Measurements from ENCODE around the gene RMC1. TPM values are rescaled to one million over a fixed set of nuclear protein-coding genes. Genes with fewer than 3 reads are reported as not detected.
"Not testable (repeated sequence)": the region's sequence is repeated elsewhere in the genome, so short reads cannot be mapped to it uniquely, and the experiment has no call there.

The RMC1 gene
- total RNA-seq, 1 donor from 2014 or later, result 18.8 TPM

DNA sequence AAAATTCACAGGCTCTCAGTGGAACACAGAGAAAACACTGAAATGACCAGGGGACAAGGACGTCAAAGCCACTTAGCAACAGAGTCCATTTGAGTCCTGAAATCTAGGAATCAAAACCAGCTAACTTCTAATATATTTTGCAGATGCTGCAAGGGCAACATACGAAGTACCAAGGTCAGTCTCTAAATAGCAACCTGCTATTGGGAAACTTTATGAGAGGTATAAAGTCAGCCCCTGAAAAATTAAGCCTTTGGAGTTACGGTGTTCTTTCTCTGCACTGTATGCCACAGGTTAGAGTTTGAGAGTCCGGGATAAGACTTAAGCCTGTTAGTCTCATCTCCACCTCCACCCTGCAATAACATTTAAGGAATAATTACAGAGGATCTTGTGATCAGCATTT, 69.7 kb downstream of the RMC1 start:
- H3K9me3 Mint-ChIP-seq, result no peaks in the 10 kb centered on the region
- no peak for DNase-seq (ENCODE audit: low spot score in 2 of 2, unreplicated experiment in 2 of 2)
- peaks cover 20% of the 10 kb centered on the region for H3K36me3 Mint-ChIP-seq
- TF ChIP-seq CTCF (IDR thresholded peaks at IDR 0.05; ENCODE audit: unreplicated experiment), result no peak
- H3K4me1 Mint-ChIP-seq, result peaks cover 29% of the 10 kb centered on the region
- H3K27ac Mint-ChIP-seq, result no peak overlapping the region
- H3K27me3 Mint-ChIP-seq (ENCODE audit: low read depth), result no peaks in the 10 kb centered on the region
- H3K4me3 Mint-ChIP-seq, result no peak overlapping the region

DNA sequence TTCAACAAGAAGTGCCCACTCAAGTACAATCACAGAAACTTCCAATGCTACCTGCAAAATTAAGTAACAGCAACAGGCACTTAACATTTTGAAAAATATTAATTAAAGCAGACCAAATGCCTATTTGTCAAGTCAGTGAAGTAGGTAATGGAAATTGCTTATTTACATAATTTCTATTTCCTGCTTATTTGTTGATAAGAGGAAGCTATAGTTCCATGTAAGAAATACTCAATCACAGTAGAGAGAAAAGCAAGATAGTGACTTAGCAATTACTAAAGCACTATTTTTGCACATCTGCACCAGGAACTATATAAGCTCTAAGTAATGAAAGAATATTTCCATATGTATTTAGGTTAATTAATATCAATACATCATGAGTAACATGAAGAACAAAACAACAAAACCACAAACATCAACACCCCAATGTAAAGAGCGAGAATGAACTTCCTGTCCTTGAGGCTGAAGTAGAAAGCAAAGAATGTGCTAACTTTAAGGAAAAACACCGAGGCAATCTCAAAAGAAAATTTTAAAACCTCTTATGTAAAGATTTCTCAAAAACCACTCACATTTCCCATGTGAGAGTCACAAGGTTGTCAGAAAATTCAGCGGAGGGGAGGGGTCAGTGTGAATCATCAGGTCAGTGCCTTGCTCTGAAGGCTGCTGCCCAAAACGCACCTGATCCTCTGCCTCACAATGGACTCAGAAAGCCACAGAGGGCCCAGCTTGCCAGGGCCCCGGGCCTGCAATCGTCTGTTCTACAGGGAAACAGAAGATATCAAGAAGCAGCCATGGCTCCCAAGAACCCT, 70.5 kb downstream of the RMC1 start:
- Mint-ChIP-seq H3K9me3 (no peaks in the 10 kb centered on the region), H3K27ac (peak overlapping the region; percentile 5), H3K4me3 (no peak overlapping the region), H3K36me3 (peaks cover 18% of the 10 kb centered on the region), H3K4me1 (peaks cover 23% of the 10 kb centered on the region), H3K27me3 (ENCODE audit: low read depth) (no peaks in the 10 kb centered on the region)
- no peak for TF ChIP-seq CTCF (IDR thresholded peaks at IDR 0.05; ENCODE audit: unreplicated experiment)
- no peak for DNase-seq (ENCODE audit: low spot score in 2 of 2, unreplicated experiment in 2 of 2)

GRCh38 chr18:23574611-23575308, 71.4 kb downstream of the RMC1 start:
- no peaks in the 10 kb centered on the region for H3K9me3 Mint-ChIP-seq

DNA sequence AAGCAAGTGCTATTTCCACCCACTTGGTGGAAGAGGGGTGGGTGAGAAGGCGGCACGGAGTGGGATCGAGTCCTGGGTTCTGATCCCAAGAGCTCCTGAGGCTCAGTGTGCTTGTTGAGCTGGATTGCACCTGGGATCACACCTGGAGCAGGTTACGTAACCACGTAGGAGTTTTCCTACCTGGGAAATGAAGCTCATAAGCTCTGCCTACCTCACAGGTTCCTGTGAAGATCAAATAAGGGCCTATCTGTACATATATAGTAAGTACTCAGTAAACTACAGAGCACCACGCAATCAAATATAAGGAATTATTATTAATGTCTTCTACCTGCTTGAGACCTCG, 72.0 kb downstream of the RMC1 start:
- no peak for TF ChIP-seq CTCF (IDR thresholded peaks at IDR 0.05; ENCODE audit: unreplicated experiment)
- DNase-seq (ENCODE audit: low spot score in 2 of 2, unreplicated experiment in 2 of 2), result no peak
- H3K4me1 Mint-ChIP-seq, result peaks cover 19% of the 10 kb centered on the region
- H3K27me3 Mint-ChIP-seq (ENCODE audit: low read depth), result no peaks in the 10 kb centered on the region
- H3K9me3 Mint-ChIP-seq, result no peaks in the 10 kb centered on the region
- H3K4me3 Mint-ChIP-seq, result no peak overlapping the region
- H3K27ac Mint-ChIP-seq, result no peak overlapping the region
- H3K36me3 Mint-ChIP-seq, result peaks cover 12% of the 10 kb centered on the region

More at GRCh38 chr18:23574611-23575308, 71.4 kb downstream of the RMC1 start:
- peaks cover 19% of the 10 kb centered on the region for H3K4me1 Mint-ChIP-seq
- H3K4me3 Mint-ChIP-seq, result no peak overlapping the region
- DNase-seq (ENCODE audit: low spot score in 2 of 2, unreplicated experiment in 2 of 2), result no peak
- H3K36me3 Mint-ChIP-seq, result peaks cover 13% of the 10 kb centered on the region
- no peak for TF ChIP-seq CTCF (IDR thresholded peaks at IDR 0.05; ENCODE audit: unreplicated experiment)
- H3K27ac Mint-ChIP-seq, result no peak overlapping the region
- no peaks in the 10 kb centered on the region for H3K27me3 Mint-ChIP-seq (ENCODE audit: low read depth)

DNA sequence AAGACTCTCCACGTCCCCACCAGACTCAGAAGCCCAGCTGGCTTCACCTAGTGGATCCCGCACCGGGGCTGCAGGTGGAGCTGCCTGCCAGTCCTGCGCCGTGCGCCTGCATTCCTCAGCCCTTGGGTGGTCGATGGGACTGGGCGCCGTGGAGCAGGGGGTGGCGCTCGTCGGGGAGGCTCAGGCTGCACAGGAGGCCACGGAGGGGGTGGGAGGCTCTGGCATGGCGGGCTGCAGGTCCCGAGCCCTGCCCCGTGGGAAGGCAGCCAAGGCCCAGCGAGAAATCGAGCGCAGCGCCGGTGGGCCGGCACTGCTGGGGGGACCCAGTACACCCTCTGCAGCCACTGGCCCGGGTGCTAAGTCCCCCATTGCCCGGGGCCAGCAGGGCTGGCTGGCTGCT, 74.2 kb downstream of the RMC1 start:
- H3K4me1 Mint-ChIP-seq, result peaks cover 14% of the 10 kb centered on the region
- H3K4me3 Mint-ChIP-seq; H3K9me3 Mint-ChIP-seq; DNase-seq (ENCODE audit: low spot score in 2 of 2, unreplicated experiment in 2 of 2); H3K27me3 Mint-ChIP-seq (ENCODE audit: low read depth); H3K27ac Mint-ChIP-seq; H3K36me3 Mint-ChIP-seq: not testable (repeated sequence)

DNA sequence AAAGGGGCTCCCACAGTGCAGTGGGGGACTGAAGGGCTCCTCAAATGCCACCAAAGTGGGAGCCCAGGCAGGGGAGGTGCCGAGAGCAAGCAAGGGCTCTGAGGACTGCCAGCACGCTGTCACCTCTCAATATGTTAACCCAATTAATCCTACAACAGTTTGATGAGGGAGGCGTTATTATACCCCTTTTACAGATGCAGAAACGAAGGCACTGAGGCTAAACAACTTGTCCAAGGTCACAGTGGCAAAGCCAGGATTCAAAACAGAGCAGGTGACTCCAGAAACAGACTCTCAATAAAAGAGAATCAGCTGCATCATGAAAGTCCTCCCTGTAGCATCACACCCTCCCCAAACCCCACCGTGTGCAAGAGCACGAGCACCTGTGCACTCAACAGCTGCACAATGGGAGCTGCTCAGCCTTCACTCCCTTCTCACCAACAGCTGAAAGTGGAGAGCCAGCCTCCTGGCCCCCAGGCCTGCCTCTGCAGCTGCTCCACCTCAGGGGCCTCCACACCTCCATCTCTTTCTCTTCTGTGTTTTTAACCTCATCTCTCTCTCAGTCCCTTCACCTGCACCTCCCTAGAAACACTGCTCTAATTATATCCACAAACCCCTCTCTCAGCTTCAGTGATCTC, 74.9 kb downstream of the RMC1 start:
- no peak for DNase-seq (ENCODE audit: low spot score in 2 of 2, unreplicated experiment in 2 of 2)
- Mint-ChIP-seq H3K27ac (no peak overlapping the region), H3K4me1 (peaks cover 14% of the 10 kb centered on the region)

More for the DNA sequence above, 74.9 kb downstream of the RMC1 start:
- no peak overlapping the region for H3K4me3 Mint-ChIP-seq
- no peaks in the 10 kb centered on the region for H3K9me3 Mint-ChIP-seq
- no peak for TF ChIP-seq CTCF (IDR thresholded peaks at IDR 0.05; ENCODE audit: unreplicated experiment)
- H3K27me3 Mint-ChIP-seq (ENCODE audit: low read depth), result no peaks in the 10 kb centered on the region
- peaks cover 8% of the 10 kb centered on the region for H3K36me3 Mint-ChIP-seq

Data from mesothelial cell of epicardium (in vitro differentiated cells).